GM21576 (cell line): ENCODE measurements around the gene S100A6.

Experiments used
- ATAC-seq: cut with Tn5 transposase; IDR thresholded peaks from one replicate; pipeline ENCODE4 v1.9.1; 2021; ENCODE audit warnings: mild to moderate bottlenecking, moderate library complexity; ENCODE audit not compliant: unreplicated experiment

S100A6 gene

DNA sequence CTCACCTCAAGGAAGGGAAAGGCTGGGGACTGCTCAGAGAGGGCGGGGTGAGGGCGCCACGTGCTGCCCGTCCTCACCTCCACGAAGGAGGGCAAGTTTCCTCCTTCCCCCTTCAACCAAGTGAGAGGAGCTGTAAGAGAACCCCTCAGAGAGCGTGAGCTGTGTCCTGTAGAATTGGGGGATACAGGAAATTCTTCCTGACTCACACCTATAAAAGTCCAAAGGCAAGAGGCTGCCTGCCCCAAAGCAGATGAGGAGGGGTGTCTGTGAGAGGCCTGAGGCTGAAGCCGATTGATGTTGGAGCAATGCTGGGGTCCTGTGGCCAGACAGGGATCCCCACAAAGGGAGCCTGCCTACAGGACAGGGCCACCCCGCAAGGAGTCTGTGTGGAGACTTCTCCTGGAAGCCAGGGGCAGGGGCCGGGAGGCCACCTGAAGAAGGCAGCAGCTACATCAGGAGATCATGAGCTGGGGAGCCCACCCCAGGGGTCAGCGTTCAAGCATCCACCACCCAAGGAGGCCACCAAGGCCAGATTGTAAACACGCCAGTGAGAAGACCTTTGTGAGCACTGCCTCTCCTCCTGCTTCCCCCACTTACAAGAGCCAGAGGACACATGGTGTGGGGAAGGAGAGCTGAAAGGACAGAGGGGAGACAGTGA lies 27.7 kb downstream of the S100A6 start:
- ATAC-seq, result no peak

DNA sequence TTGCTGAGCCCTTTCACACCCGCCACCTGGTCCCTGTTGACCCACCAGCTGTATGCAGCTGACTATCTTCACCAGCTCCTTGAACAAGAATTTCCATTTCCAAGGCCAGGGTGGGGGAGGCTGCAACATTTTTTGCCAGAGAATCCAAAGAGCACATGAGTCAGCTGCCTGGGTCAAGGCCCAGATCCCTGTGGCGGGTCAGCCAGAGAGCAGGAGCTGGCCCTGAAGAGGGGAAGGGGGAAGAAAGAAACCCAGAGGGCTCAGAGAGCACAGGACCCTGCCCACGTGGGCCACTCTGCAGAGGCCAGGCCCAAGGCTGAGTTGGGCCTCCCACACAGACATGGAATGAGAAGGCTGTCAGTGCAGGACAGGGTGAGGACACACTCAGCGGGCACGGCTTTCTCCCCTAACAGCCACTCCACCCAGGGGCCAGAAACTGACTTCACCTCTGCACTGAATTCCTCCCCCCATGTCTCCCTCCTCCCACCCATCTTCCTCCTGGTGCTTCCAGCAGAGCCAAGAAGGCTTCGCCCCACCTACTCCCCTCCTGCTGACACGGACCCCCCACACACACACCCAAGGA lies 28.9 kb downstream of the S100A6 start:
- ATAC-seq, result no peak

DNA sequence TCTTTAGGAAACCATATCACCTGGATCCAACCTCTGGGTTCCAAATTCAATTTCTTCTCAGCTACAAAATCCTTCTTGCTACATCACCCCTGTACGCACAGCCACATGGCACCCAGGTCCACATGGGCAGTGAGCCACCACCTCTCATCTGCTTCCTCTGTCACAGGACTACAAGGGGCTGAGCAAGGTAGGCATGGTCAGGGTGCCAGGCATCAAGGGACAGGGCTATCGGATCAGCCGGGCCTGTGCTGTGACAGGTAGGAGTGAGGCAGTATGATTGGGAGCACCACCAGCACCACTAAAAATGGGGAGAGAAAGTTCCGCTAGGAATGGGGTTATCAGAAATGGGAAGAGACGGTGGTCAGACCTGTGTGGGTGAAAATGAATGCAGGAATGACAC lies 29.4 kb downstream of the S100A6 start:
- ATAC-seq, result no peak

DNA sequence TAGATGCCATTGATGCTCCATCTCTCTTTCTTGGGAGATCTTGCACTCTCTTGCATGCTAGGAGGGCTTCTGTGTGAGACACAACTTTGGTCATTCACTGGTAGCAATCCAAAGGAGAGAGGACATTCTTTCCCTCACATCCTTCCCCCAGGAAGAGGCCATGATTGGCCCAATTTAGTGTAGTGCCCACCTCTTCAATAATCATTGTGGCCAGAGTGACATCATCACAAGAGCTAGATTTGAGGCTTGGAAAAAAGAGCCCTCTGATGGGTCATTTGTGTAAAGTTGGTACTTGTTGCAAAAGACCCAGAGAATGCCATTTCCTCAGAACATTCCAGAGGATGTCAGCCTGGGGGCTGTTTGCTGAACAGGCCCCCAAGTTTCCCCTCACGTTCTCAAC lies 30.2 kb downstream of the S100A6 start:
- ATAC-seq, result no peak

DNA sequence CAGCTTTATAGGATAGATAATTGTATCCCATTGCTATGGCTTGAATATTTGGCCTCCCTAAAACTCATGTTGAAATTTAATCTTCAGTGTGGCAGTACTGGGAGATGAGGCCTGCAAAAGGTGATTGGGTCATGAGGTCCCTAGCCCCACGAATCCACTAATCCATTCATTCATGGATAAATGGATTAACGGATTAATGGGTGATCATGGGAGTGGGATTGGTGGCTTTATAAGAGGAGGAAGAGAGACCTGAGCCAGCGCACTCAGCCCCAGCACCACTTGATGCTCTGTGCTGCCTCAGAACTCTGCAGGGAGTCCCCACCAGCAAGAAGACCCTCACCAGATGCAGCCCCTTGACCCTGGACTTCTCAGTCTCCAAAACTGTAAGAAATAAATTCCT lies 32.0 kb downstream of the S100A6 start:
- ATAC-seq, result no peak

DNA sequence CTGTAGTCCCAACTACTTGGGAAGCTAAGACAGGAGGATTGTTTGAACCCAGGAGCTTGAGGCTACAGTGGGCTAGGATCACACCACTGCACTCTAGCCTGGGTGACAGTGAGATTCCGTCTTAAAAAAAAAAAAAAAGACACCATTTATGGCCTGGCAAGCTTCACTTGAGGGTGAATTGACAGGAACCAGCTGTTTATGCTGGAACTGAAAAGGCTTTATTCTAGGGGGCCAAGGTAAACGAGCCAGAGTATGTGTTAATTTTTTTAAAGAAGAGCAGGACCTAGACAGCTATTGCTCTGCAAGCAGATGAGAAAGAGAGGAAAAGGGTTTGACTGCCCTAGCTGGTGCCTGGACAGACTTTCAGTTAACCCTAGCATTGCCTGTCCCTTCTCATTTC lies 37.0 kb downstream of the S100A6 start:
- no peak for ATAC-seq

DNA sequence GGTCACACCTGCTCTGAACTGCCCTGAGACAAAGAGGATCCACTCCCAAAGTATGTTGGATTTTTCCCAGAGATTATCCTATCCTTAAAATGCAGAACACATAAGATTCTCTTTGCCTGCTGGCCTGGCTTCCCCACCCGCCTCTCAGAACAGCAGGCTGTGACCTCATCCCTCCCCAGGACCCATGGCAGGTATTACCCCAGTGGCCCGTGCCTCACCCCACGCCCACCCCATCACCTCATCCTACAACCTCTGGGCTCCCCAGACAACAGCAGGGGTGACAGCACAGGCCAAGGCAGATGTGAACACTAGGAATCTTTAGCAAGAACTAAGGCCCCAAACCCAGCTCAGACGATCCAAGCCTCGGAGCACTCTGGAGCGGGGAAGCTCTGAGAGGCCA lies 40.3 kb downstream of the S100A6 start:
- ATAC-seq, result no peak

DNA sequence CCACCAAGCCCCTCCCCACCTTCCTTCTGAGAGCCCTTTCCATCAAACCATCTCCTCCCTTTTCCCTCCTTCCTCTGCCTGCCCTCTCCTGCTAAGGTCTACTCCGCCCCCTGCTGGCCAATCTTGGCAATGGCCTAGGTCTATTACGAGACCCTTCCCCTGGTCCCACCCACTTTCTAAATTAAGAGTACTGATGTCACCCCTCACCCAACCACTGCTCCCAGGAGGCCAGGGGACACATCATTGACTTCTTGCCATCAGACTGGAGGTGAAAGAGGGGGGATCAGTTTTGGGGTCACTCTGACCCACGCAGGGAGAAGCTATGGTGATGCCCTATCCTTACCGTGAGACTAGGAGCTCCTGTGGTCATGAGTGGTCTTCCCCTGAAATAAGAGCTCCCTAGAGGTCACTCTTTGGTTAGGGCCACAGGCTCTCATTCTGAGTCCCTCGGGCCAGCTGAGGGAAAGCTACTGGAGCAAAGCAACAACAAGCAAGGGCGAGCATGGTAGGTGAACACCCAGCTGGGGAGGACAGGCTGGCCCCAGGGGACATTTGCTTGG lies 40.7 kb downstream of the S100A6 start:
- ATAC-seq, result no peak

DNA sequence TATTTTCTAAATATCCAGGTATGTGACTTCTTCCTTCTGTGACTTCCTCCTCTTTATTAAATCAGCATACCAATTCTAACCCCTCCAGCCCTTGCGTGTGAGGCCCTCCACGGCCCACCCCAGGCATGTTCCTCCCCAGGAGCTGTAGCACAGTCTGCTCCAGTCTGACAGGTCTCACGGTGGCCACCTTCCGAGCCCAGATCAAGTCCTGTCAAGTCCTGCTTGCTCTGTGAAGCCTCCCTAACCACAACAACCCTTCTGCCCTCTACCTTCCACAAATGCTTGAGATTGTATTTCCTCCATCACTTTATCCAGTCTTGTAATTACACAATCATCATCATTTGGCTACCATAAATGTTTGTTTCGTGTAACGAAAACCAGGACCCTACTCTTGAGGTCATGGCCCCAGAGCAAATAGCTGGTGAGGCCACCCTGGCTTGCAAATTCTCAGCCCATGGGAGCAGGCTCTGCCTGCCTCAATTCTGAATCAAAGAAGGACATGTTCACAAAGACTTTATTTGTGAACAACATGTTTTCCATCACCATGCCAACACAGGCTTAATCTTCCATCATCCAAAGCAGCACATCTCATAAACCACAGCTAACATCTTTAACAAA lies 42.3 kb downstream of the S100A6 start:
- no peak for ATAC-seq

DNA sequence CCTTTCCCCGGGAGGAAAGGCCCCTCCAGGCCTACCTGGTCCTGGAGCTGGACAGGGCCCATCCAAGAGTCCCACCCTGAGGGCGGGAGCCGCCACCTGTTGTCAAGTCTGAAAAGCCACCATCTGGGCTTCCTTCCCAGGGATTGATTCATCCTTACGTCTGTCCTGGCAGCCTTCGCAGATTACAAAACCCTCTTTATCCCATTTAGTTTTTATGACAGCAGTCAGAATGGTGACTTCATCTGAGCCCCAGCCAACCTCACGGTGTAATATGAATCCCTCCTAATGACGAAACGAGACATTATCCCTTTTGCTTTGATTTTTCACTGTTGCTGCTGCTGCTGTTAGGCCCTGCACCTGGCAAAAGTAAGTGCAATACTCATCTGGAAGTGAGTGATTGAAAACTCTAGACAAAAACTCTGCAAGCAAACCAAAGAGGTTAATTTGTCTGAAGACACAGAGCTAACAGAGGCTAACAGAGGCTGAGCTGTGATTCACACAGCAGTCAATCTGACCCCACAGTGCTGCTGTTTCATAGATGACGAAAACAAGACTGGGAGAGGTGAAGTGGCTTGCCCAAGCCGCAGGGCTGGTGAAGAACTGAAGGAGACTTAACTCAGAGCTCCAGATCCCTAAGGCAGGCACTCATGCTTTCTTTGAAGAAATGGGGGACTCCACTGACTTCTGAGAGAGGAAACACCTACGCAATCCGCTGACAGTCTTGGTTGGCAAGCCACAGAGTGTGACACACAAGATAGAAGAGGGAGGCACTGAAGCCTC lies 45.3 kb downstream of the S100A6 start:
- ATAC-seq, result no peak

DNA sequence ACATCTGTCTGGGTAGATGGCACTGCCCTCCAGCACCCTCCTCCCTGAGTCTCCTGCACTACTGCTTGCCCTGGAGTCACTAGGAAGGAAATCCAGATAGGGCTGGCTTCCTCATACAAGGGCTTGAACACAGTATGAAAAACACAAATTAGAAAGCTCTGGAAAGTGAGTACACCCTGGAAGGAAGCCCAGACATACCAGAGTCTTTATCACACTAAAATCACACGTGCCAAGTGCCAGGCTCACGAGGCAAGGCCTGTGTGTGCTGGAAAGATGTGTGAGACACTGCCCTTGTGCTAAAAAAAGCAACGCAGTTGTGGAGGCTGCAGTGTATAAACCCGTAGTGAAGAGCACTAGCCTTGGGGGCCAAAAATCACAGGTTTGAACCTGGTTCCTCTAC lies 47.1 kb downstream of the S100A6 start:
- ATAC-seq, result no peak

DNA sequence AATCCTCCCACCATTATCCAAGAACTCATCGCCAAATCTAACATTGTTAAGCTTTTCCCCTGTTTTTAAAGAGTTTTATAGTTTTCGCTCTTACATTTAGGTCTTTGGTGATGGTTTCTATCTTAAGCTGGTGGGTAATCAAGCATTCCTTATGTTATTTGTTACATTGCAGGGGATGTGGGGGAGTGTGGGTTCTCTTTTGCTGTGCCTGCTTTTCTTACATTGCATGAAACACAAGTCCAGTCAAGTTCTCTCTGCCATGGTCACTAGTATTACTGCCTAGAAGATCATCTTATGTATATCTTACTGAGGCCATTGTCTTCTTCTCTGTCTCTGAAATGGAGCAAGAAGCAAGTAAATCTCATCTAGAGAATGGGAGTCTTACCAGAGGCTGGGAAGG lies 48.1 kb downstream of the S100A6 start:
- no peak for ATAC-seq

DNA sequence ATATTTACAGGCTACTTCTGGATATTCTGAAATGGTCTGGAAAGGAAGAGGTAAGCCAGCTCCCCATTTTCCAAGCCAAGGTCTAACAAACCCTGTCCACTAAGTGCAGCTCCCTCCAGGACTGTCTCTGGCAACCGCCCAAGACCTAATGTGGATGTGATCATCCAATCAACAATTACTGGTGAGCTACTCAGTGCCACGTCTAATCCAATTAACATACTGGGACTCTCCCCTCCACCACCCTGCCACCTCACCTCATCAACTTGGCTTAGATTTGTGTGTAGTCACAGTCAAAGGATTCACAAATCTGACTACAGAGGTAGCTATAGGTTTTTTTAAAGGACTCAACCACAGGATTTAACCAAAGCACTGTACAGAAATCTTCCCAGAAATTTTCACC lies 49.9 kb downstream of the S100A6 start:
- no peak for ATAC-seq
